HUDEP-2 (cell line): ENCODE results near the gene HOXD8.

ENCODE experiments used
- DNase-seq, 76 experiments: peaks; one replicate each; lab custom pipeline; 2025; ENCODE audit not compliant: unreplicated experiment in 76 of 76; lab: John Stamatoyannopoulos, UW

The HOXD8 gene

GRCh38 chr2:176101842-176102241, 27.7 kb upstream of the HOXD8 start:
- no peak for DNase-seq

GRCh38 chr2:176102309-176102866, 27.1 kb upstream of the HOXD8 start:
- DNase-seq = no peak

GRCh38 chr2:176103194-176103593, 26.3 kb upstream of the HOXD8 start:
- no peak for DNase-seq

- no peak for DNase-seq
Observed at GRCh38 chr2:176103742-176104315, 25.7 kb upstream of the HOXD8 start.

GRCh38 chr2:176104316-176105077, 25.0 kb upstream of the HOXD8 start:
- peak in 12 of 76 experiments; percentile 6 to 48 (median 14) for DNase-seq

GRCh38 chr2:176105078-176105729, 24.3 kb upstream of the HOXD8 start:
- no peak for DNase-seq

GRCh38 chr2:176105730-176106580, 23.6 kb upstream of the HOXD8 start:
- no peak for DNase-seq

- DNase-seq = peak in 1 of 76 experiments; percentile 18
Observed at GRCh38 chr2:176106581-176107539, 22.6 kb upstream of the HOXD8 start, which contains the start of gene HOXD11. HOXD11 (plus strand) TSS chr2:176107280; CDS start chr2:176107356, 76 bp downstream.

- DNase-seq = no peak
Observed at GRCh38 chr2:176107731-176108181, 21.7 kb upstream of the HOXD8 start.

- DNase-seq = no peak
Observed at GRCh38 chr2:176109192-176109901, 20.2 kb upstream of the HOXD8 start.

- no peak for DNase-seq
Observed at GRCh38 chr2:176109946-176110345, 19.6 kb upstream of the HOXD8 start.

GRCh38 chr2:176110415-176111308, 18.8 kb upstream of the HOXD8 start:
- no peak for DNase-seq

- peak in 39 of 76 experiments; percentile 7 to 60 (median 22) for DNase-seq
Observed at GRCh38 chr2:176111309-176111663, 18.2 kb upstream of the HOXD8 start.

GRCh38 chr2:176111846-176112374, 17.6 kb upstream of the HOXD8 start:
- no peak for DNase-seq

GRCh38 chr2:176112375-176113302, 16.9 kb upstream of the HOXD8 start:
- no peak for DNase-seq

GRCh38 chr2:176114120-176114929, 15.2 kb upstream of the HOXD8 start:
- DNase-seq = no peak
